ENCODE data around the gene MLPH.

MLPH gene

GRCh38 chr2:237572021-237572741, 85.1 kb downstream of the MLPH start:
- DNase-seq = peak; percentile 42 to 63

DNA sequence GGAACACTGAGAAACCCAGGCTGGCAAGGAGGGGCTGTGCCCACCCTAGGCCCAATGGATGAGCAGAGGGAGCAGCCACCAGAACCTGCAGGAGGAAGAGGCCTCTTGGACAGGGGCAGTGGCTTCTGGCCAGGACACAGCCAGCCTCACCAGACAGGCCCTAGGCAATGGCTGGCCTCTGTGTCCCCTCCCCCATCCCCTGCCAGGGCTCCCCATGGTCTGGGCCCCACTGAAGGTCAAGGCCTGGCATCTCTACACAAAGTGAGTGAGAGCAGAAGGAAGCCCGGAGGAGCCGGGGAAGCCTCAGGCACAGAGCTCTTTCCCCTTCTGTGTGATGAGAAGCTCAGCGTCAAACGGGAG, 85.7 kb downstream of the MLPH start:
- no peak for DNase-seq

DNA sequence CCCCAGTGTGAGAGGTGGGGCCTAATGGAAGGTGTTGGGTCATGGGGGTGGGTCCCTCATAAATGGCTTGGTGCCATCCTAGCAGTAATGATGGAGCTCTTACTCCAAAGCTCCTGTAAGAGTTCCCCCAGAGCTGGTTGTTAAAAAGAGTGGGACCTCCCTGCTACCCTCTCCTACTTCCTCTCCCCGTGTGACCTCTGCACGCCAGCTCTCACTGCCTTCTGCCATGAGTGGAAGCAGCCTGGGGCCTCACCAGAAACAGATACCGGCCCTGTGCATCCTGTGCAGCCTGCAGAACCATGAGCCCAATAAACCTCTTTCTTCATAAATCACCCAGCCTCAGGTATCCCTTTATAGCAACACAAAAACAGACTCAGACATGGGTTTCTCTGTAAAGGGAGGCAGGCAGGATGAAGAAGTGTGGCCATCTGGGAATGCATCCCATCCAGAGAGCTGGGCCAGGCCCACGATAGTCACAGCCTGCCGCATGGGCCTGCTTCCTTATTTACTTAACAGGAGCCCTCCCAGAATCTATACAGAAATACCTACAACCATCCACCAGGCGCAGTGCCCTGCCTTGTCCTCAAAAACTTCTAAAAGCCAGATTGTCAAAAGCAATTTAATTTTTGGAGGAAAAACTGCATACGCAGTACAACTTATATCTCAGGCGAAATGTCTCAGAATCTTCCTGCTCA, 86.8 kb downstream of the MLPH start:
- DNase-seq = no peak

DNA sequence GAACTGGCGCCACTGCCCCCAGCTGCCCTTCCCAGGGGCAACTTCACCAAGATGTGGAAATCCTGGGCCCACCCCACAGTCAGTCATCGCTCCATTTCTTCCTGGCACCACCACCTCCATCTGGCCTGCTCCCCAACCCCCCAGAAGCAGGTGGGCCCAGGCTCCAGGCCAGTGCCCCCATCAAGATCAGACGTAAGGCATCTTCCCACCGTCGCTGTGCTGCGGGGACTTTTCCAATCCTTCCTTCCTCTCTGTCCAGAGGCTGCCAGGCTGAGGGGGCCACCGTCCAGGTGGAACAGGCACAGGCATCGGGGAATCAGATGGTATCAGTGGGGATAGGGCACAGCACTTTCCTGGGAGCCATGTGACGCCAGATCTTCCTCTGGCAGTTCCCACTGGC, 87.4 kb downstream of the MLPH start:
- no peak for DNase-seq

DNA sequence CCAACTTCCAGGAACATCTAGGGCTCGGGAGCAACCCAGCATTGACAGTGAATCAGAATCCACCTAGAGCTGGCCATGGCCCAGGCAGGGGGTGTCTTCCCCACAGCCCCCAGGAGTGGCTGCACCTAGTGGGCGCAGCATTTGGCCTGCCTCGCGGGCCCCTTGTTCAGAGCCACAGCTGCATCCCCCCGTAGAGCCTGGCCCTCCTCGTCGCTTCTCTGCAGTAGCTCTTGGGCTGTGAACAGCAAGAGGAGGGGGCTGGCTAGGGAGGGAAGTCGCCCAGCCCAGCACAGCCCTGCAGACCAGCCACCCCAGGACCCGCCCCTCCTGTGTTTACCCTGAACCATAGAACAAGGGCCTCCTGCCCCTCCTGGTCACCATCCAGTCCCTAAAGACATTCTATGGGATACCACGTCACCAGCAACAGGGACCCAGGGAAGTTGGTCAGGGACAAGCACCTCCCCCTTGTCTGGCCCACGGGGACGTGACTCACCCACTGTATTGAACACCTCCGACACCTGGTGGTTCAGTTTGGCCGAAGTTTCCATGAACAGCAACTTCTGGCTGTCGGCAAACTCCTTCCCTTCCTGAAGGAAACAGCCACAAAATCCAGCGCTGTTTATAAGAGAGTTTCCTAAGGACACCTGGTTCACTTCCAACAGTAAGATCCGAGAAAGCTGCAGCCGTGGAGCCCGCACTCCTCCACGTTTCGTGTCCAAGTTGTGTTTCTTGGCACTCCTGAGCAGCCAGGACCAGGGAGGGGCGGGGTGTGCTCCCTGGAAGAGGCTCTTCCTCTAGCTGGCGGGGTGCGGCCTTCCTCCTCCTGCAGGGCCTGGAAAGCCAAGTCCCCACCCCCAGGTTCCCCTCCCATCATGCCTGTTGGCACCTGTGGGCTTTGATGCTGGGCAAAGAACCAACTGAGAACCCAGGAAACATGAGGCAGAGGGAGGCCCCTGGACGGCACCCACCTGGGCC, 88.1 kb downstream of the MLPH start:
- DNase-seq = no peak

GRCh38 chr2:237575869-237576862, 89.1 kb downstream of the MLPH start:
- no peak for DNase-seq

DNA sequence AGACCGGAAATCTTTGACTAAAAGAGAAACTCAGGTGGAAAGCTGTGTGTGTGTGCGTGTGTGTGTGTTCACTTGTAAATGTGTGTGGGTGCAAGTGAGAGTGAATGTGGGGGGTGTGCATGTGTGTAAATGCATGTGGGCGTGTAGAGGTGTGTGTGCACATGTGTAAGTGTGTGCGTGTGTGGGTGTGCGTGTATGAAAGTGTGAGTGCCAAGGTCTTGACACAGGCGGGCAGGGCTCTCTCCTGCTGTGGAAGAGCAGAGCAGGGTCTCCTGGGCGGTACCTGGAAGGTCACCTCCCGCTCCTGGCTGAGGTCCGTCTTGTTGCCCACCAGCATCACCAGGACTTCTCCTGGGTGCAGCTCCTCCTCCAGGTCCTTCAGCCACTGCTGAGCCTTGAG, 89.9 kb downstream of the MLPH start:
- DNase-seq = no peak

GRCh38 chr2:237577458-237577857, 90.4 kb downstream of the MLPH start:
- DNase-seq = no peak

- DNase-seq = no peak
Measured at GRCh38 chr2:237577956-237578870, 91.2 kb downstream of the MLPH start.

GRCh38 chr2:237581326-237581725, 94.3 kb downstream of the MLPH start:
- DNase-seq = no peak

- DNase-seq = no peak
Measured at GRCh38 chr2:237581751-237582746, 95.0 kb downstream of the MLPH start.

DNA sequence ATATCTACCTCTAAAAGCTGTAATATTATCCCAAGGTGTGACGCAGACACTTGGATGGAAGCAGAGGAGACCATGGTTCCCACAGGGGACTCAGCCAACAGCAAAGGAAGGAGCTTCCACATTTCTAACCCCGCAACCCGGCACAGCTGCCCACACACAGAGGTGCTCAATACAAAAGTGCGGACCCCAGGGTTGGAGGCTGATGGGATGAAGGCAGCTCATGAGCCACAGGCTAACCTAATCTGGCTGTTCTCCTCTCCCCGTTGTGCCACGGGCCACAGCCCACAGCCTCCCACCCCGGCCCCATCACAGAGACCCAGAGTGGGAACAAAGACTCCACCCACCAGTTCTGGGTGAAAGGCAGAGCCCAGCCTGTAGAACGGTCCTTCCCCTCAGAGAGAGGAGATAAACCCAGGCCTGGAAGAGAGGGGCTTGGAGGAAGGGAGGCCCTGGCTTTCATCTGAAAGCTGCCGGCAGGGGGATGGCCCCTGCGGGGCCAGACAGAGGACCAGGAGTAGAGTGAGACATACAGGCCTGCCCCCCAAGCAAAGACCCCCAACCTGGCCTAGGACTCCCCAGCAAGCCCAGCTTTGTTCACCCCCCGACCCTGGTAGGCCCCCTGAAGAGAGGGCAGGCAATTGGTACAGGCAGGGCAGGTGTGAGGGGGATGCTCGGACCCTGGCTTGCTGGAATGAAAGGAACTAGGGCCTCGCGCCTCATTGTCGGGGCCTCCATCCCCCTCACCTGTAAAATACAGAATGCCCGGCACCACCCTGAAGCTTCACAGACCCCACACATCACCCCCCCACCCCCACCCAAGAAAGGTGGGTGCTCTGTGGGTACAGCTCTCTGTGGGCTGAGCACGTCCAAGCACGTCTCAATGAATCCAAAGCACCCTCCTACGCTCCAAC, 96.6 kb downstream of the MLPH start:
- DNase-seq = no peak

DNA sequence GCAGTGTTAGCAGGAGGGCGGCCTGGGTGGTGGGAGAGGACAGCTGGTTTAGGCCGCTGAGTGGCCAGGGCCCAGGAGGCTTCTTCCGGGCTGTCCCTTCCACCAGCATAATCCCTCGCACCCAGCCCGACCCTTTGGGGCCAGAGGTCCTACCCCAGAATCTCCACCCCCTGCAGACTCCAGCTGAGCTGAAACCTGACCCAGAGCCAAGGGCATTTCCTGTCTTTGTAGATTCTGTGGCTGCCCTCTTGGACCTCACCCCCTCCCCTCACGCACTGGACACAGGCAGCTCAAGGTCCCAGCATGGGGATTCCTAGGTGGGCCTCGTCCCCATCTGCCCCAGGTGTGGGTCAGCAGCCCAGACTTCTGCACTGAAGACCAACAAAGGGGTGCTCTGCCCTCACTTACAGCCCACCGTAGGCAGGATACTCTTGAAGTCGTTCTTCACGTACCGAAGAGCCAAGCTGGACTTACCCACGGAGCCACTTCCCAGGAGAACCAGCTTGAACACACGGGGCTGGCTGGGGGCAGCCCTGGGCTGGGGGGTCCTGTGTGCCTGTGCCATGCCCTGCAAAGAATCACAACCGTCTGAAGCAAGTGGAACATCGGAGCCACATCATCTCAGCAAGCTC, 98.7 kb downstream of the MLPH start:
- no peak for DNase-seq

- no peak for DNase-seq
Measured at GRCh38 chr2:237588044-237588696, 101.1 kb downstream of the MLPH start.

- DNase-seq = no peak
Measured at GRCh38 chr2:237590272-237591140, 103.5 kb downstream of the MLPH start, which contains the start of gene RAB17. TSS of gene RAB17 (minus strand) at chr2:237590734. CDS start at chr2:237586154, 4,580 bp downstream.

GRCh38 chr2:237591141-237591881, 104.3 kb downstream of the MLPH start:
- no peak for DNase-seq

All from AML-193 (cell line).